ENCODE data around the gene CALCB. TPM values are rescaled to one million over a fixed set of nuclear protein-coding genes. Genes with fewer than 3 reads are reported as not detected.

CALCB gene
- total and polyA plus RNA-seq, 2 of the 4 experiments (the other 2 are of a cell fraction) = not detected

DNA sequence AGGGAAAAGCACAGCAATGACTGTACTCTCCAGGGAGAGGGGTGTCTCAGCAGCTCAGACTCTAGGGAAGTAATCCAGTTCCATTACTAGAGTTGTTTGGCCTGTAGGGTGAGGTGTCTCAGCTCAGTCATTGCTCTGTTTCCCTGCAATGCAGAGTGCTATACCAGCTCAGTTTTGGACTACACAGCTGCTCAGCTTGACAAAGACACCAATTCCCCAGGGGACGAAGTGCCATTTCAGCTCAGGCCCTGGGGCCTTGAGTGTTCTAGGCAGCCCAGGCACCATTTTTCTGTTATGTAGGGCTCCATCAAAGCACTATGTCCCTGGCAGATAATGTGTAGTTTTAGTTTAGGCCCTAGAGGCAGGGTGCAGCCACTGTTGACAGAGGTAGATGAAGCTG lies 18.2 kb downstream of the CALCB start:
- in situ Hi-C loops (cut with MboI; ENCODE audit: low sequenced_read_pairs) = no loop called here
- POLR2A ChIA-PET (ENCODE audit: unreplicated experiment) = no interaction called here
- H2BK5ac ChIP-seq (ENCODE audit: low read depth, low read length, poor library complexity, severe bottlenecking) = no peak overlapping the region

More for the DNA sequence above, 18.2 kb downstream of the CALCB start:
- CTCF ChIA-PET = interaction anchor here (1.2 kb wide), 1 partner anchor 9 kb away, joined by 6 read pairs; no protein-coding TSS in a partner anchor
- Histone ChIP-seq H3K18ac (ENCODE audit: low read depth, low read length) (no peak overlapping the region), H4K91ac (ENCODE audit: insufficient read depth, low read depth, low read length) (no peak overlapping the region), H2BK120ac (ENCODE audit: low read depth, low read length) (no peak overlapping the region), H3K23ac (ENCODE audit: low read depth, low read length) (no peak overlapping the region), H3K56ac (ENCODE audit: extremely low read depth, insufficient read depth, low read length) (no peak overlapping the region), H3K4me1 (ENCODE audit: control insufficient read depth, insufficient read depth, low read length) (no peaks in the 10 kb centered on the region), H3K9me1 (ENCODE audit: insufficient read depth, low read length) (no peaks in the 10 kb centered on the region; the same call in 1 of the 2 replicates), H2AK5ac (ENCODE audit: low read depth, low read length) (no peak overlapping the region), H4K8ac (ENCODE audit: low read depth in 2 of 2, low read length in 2 of 2) (no peak overlapping the region), H4K5ac (ENCODE audit: low read depth, low read length) (no peak overlapping the region), H3K14ac (replicated peaks; ENCODE audit: low read depth, low read length) (no peak overlapping the region), H3K36me3 (ENCODE audit: control insufficient read depth, insufficient read depth, low read length) (no peaks in the 10 kb centered on the region), H4K20me1 (ENCODE audit: insufficient read depth, low read length) (no peaks in the 10 kb centered on the region), H2AK9ac (replicated peaks; ENCODE audit: low read depth, low read length, poor library complexity) (no peak overlapping the region), H3K27ac (ENCODE audit: insufficient read depth, low read length) (no peak overlapping the region), H2BK20ac (ENCODE audit: low read depth, low read length) (no peak overlapping the region), H3K9ac (ENCODE audit: low read depth, low read length) (no peak overlapping the region), H3K4me2 (ENCODE audit: low read depth, low read length) (no peak overlapping the region), H3K4me3 (ENCODE audit: insufficient read depth, low read depth, low read length) (no peak overlapping the region), H2AFZ (replicated peaks; ENCODE audit: low read length, poor library complexity) (no peak overlapping the region), H3K4ac (ENCODE audit: low read depth, low read length) (no peak overlapping the region), H2BK15ac (ENCODE audit: low read depth, low read length) (no peak overlapping the region), H3K9me3 (ENCODE audit: control insufficient read depth, insufficient read depth, low read length) (no peaks in the 10 kb centered on the region), H3K79me1 (ENCODE audit: low read depth in 1 of 2, low read length in 2 of 2) (no peaks in the 10 kb centered on the region), H3K27me3 (ENCODE audit: control insufficient read depth, insufficient read depth, low read length) (peaks cover 3% of the 10 kb centered on the region; the same call in 1 of the 2 replicates)
- no peak for TF ChIP-seq MXI1 (IDR thresholded peaks at IDR 0.05; ENCODE audit: borderline replicate concordance, low read depth, low read length)
- TF ChIP-seq FOS (IDR thresholded peaks at IDR 0.05; ENCODE audit: low read depth, low read length) = no peak
- no peak for TF ChIP-seq SMC3 (IDR thresholded peaks at IDR 0.05; ENCODE audit: low read depth, low read length)
- TF ChIP-seq CEBPB (IDR thresholded peaks at IDR 0.05; ENCODE audit: low read depth, low read length) = no peak
- TF ChIP-seq, protein P1, sequence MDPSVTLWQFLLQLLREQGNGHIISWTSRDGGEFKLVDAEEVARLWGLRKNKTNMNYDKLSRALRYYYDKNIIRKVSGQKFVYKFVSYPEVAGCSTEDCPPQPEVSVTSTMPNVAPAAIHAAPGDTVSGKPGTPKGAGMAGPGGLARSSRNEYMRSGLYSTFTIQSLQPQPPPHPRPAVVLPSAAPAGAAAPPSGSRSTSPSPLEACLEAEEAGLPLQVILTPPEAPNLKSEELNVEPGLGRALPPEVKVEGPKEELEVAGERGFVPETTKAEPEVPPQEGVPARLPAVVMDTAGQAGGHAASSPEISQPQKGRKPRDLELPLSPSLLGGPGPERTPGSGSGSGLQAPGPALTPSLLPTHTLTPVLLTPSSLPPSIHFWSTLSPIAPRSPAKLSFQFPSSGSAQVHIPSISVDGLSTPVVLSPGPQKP (IDR thresholded peaks at IDR 0.05; ENCODE audit: borderline replicate concordance, low read depth, low read length) = no peak
- TF ChIP-seq POLR2A (IDR thresholded peaks at IDR 0.05; ENCODE audit: low read depth, low read length) = no peak
- no peak for TF ChIP-seq CHD1 (IDR thresholded peaks at IDR 0.05; ENCODE audit: low read depth, low read length)
- TF ChIP-seq RCOR1 (IDR thresholded peaks at IDR 0.05; ENCODE audit: insufficient replicate concordance, low read length) = no peak
- no peak for TF ChIP-seq NFE2L2 (IDR thresholded peaks at IDR 0.05; ENCODE audit: low read depth, low read length)
- TF ChIP-seq, protein P2, sequence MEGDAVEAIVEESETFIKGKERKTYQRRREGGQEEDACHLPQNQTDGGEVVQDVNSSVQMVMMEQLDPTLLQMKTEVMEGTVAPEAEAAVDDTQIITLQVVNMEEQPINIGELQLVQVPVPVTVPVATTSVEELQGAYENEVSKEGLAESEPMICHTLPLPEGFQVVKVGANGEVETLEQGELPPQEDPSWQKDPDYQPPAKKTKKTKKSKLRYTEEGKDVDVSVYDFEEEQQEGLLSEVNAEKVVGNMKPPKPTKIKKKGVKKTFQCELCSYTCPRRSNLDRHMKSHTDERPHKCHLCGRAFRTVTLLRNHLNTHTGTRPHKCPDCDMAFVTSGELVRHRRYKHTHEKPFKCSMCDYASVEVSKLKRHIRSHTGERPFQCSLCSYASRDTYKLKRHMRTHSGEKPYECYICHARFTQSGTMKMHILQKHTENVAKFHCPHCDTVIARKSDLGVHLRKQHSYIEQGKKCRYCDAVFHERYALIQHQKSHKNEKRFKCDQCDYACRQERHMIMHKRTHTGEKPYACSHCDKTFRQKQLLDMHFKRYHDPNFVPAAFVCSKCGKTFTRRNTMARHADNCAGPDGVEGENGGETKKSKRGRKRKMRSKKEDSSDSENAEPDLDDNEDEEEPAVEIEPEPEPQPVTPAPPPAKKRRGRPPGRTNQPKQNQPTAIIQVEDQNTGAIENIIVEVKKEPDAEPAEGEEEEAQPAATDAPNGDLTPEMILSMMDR (conservative IDR thresholded peaks at IDR 0.05; ENCODE audit: low read depth, low read length) = no peak
- no peak for TF ChIP-seq BHLHE40 (IDR thresholded peaks at IDR 0.05; ENCODE audit: low read depth, low read length)
- TF ChIP-seq MAFK (IDR thresholded peaks at IDR 0.05; ENCODE audit: low read depth, low read length) = no peak
- TF ChIP-seq MAZ (IDR thresholded peaks at IDR 0.05; ENCODE audit: borderline replicate concordance, low read depth, low read length) = no peak
- TF ChIP-seq RAD21 (IDR thresholded peaks at IDR 0.05; ENCODE audit: low read length) = no peak
- dilution Hi-C loops (cut with HindIII; ENCODE audit: low sequenced_read_pairs, unreplicated experiment) = no loop called here
- no TSS peak for BruUV-seq (replicated peaks)
- no peak for ATAC-seq (ENCODE audit: low read depth)
- WGBS, 2 experiments (ENCODE audit: extremely low coverage in 2 of 2, insufficient read length in 1 of 2) = no CpG with 5 or more reads among the region's 1 CpG
- DNase-seq = no peak
- intact Hi-C loops (cut with micrococcal nuclease) = no loop called here
